GM12872 (cell line): ENCODE measurements around the gene SHISA7.

Experiments used
- CTCF ChIP-seq: IDR thresholded peaks from 3 replicates; pipeline ENCODE4 v1.5.1; 2011; ENCODE audit warnings: low read depth, mild to moderate bottlenecking, low read length, moderate library complexity; ENCODE audit not compliant: insufficient read depth

The SHISA7 gene

GRCh38 chr19:55443824-55444480 is 852 bp upstream of the SHISA7 start:
- no peak for TF ChIP-seq CTCF

GRCh38 chr19:55442372-55442961 is 633 bp downstream of the SHISA7 start:
- no peak for TF ChIP-seq CTCF

DNA sequence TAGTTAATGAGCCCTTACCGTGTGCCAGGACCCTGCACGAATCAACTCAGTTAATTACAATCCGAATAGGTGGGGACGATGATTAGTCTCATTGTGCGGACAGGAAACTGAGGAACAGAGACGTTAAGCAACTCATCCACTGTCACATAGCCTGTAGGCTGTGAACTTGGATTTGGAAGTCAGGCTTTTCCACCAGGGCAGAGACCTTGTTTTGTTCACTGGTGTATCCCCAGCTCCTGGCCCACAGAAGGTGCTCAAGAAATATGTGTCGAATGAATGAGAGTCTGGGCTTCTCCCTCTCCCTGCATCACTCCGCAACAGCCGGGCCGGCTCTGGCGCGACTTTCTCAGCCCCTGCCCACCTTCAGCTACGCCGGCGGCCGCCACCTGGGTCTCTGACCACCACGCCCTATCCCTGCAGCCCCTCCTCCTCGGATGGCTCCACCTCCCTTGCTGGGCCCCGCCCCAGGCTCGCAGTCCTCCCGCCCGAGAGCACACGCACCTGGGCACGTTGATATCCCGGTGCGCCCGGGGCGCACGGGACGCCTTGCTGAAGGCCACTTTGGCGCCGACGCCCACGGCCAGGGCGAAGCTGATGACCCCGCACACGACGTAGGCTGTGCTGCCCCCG is 1.3 kb downstream of the SHISA7 start:
- TF ChIP-seq CTCF = no peak

DNA sequence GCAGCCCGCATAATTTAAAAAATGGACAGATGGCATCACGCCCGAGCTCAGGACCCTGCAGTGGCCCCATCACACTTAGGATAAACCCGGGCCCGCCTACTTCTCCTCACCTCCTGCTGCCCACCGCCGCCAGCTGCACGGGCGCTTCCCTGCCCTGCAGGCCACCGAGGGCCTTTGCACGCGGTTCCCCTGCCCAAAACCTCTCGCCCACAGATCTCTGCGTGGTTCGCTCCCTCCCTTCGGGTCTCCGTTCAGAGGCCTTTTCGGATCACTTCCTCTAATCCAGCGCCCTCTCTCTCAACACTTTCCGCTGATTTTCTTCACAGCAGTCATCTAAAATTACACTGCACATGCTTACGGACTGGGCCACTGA is 1.8 kb downstream of the SHISA7 start:
- TF ChIP-seq CTCF = no peak

DNA sequence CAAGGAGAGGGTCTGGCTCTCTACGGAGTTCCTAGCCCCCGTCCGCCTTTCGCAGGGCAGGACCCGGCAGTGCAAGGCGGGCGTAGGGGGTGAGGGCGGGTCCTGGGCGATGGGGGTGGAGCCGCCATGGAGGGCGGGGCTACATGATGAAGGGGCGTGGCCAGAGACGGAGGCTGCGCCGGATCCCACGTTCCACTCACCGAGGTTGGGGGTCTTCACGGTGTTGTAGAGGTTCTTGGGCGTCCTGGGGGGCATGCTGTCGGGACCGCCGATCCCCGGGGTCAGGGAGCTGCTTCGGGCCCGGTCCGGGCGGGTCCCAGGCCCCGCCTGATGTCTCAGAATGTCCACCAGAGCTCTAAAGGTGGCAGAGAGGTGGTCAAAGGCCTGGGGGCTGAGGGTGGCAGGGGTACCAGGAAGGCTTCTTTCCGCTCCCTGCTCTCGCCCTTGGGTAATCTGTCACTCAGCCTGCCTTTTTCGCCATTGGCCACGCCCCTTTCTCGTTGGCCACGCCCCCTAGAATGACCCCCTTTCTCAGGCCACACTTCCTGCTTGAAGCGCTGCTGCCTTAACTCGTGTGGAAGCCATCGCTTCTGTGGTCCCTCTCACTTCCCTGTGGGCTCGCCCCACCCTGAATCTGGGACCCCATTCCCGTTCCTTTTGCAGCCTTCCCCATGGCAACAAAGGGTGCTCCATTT is 2.5 kb downstream of the SHISA7 start:
- no peak for TF ChIP-seq CTCF

DNA sequence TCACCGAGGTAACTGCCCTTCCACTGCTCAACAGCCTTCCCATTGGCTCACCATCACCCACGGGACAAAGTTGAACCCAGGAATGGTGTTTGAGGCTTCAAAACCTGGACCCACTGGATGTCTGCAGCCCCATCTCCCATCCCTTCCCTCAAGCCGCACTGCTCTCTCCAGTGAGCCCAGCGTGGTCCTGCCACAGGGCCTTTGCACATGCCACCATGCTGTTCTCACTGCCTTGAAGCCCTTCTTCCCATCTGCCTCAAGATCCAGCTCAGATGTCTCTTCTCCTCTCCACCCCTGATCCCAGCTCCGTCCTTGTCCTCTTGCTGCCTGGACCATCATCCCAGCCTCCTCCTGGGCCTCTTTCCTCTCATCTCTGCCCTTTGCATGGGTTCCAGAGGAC is 4.0 kb downstream of the SHISA7 start:
- no peak for TF ChIP-seq CTCF

GRCh38 chr19:55437410-55437809 is 5.7 kb downstream of the SHISA7 start:
- no peak for TF ChIP-seq CTCF
